Measurements from ENCODE around the gene CAPN12.

Gene CAPN12

DNA sequence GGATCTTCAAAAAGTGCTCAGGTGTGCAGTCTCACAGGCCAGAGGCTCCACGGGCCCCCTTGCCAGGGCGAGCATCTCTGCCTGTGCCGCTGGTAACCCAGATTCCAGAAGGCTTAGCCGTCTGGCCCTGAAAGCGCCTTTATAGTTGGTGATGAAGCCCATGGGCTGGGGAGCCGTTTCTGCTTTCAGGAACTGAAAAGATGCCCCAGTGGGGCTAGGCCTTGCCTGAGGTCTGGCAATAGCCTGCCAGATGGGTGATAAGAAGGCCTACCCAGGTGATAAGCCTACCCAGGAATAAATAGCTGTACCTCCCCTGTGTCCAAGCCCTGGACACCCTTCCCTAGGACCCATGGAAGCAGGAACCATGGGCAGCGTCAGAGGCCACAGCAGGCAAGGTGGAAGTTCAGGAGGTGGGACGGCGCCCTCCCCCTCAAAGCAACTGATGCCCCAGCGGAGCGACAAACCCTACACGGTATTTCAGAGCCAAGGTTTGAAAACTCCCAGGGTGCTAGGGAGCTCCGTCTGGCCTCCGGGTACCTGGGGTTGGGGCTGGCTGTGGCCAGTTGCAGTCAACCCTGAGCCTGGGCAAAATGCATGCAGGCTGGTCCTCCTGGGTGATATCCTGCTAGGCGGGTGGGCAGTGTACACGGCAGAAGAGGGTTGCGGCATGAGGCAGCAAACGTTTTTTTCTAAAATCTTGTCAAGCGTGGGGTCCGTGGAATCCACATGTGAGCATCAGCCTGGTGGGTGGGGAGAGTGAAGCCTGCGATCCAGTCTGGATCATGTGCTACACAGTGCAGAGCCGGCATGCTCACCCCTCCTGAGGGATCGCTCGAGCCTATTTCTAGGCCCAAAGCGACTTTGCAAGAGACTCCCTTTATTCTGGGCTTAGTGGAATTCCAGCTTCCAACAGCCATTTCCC lies 51.6 kb downstream of the CAPN12 start:
- peaks cover 81% of the 10 kb centered on the region for H3K79me2 ChIP-seq
- H3K4me3 ChIP-seq (ENCODE audit: low read depth, low read length), result peak overlapping the region; percentile 29
- no peaks in the 10 kb centered on the region for H3K36me3 ChIP-seq (ENCODE audit: control insufficient read depth, insufficient read depth, low read length)
- no peaks in the 10 kb centered on the region for H3K9me3 ChIP-seq (ENCODE audit: control insufficient read depth, low read length)
- peak overlapping the region; percentile 66 for H3K4me2 ChIP-seq (ENCODE audit: low read length)
- H3K27ac ChIP-seq, result peak overlapping the region; percentile 78
- H2AFZ ChIP-seq, result no peak overlapping the region
- TF ChIP-seq, protein P1, sequence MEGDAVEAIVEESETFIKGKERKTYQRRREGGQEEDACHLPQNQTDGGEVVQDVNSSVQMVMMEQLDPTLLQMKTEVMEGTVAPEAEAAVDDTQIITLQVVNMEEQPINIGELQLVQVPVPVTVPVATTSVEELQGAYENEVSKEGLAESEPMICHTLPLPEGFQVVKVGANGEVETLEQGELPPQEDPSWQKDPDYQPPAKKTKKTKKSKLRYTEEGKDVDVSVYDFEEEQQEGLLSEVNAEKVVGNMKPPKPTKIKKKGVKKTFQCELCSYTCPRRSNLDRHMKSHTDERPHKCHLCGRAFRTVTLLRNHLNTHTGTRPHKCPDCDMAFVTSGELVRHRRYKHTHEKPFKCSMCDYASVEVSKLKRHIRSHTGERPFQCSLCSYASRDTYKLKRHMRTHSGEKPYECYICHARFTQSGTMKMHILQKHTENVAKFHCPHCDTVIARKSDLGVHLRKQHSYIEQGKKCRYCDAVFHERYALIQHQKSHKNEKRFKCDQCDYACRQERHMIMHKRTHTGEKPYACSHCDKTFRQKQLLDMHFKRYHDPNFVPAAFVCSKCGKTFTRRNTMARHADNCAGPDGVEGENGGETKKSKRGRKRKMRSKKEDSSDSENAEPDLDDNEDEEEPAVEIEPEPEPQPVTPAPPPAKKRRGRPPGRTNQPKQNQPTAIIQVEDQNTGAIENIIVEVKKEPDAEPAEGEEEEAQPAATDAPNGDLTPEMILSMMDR (IDR thresholded peaks at IDR 0.05), result no peak
- no peaks in the 10 kb centered on the region for H3K27me3 ChIP-seq (ENCODE audit: control insufficient read depth, insufficient read depth, low read length)
- H3K4me1 ChIP-seq, result peaks cover 67% of the 10 kb centered on the region
- no peak overlapping the region for H3K9ac ChIP-seq

DNA sequence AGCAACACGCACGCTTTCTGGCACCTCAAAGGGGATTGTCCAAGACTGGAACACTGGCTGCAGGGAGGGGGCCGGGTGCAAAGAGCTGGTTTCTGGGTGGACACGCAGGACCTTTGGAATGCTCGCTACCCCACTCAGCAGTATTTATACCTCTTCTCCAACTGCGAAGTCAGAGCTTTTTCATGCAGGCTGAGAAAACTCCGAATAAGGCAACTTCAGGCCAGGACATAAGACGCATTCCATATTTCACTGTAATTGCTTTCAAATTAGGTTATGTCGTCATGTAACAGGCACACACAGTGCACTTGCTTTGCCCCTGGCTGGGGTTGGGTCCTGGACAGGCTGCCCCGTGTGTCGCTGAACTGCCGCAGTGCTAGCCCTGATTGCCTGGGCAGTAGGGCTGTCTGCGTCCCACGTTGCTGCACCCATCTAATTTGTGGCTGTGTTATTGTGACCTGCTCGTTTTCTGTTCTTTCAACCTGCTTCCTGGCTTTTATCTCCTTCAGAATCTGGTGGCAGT lies 52.3 kb downstream of the CAPN12 start:
- Histone ChIP-seq H3K27me3 (ENCODE audit: control insufficient read depth, insufficient read depth, low read length) (no peaks in the 10 kb centered on the region), H3K9me3 (ENCODE audit: control insufficient read depth, low read length) (no peaks in the 10 kb centered on the region), H3K9ac (no peak overlapping the region), H2AFZ (no peak overlapping the region), H3K36me3 (ENCODE audit: control insufficient read depth, insufficient read depth, low read length) (no peaks in the 10 kb centered on the region), H3K4me3 (ENCODE audit: low read depth, low read length) (peak overlapping the region; percentile 29), H3K4me2 (ENCODE audit: low read length) (peak overlapping the region; percentile 66), H3K4me1 (peaks cover 71% of the 10 kb centered on the region), H3K79me2 (peaks cover 81% of the 10 kb centered on the region), H3K27ac (peak overlapping the region; percentile 78)
- TF ChIP-seq, protein P1 (IDR thresholded peaks at IDR 0.05), result no peak

DNA sequence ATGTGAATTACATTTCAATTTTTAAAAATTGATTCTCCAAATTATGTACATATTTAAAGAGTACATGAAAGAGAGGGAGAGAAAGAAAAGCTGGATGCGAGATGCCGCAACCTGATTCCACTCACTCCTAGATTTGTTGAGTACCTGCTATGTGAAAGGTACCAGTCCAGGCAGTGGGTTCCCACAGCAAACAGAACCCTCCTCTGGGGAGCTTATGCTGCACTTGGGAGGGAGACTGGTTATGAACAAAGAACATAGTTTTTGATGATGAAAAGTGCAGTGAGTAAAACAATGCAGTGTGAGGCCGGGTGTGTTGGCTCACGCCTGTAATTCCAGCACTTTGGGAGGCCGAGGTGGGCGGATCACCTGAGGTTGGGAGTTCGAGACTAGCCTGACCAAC lies 53.4 kb downstream of the CAPN12 start:
- peaks cover 71% of the 10 kb centered on the region for H3K4me1 ChIP-seq
- no peak overlapping the region for H3K4me2 ChIP-seq (ENCODE audit: low read length)
- no peaks in the 10 kb centered on the region for H3K36me3 ChIP-seq (ENCODE audit: control insufficient read depth, insufficient read depth, low read length)
- H3K27ac ChIP-seq, result peak overlapping the region; percentile 78
- H3K9ac ChIP-seq, result no peak overlapping the region
- H3K27me3 ChIP-seq (ENCODE audit: control insufficient read depth, insufficient read depth, low read length), result no peaks in the 10 kb centered on the region
- no peak overlapping the region for H3K4me3 ChIP-seq (ENCODE audit: low read depth, low read length)
- TF ChIP-seq, protein P1 (IDR thresholded peaks at IDR 0.05), result no peak
- H2AFZ ChIP-seq, result no peak overlapping the region
- peaks cover 70% of the 10 kb centered on the region for H3K79me2 ChIP-seq
- no peaks in the 10 kb centered on the region for H3K9me3 ChIP-seq (ENCODE audit: control insufficient read depth, low read length)

DNA sequence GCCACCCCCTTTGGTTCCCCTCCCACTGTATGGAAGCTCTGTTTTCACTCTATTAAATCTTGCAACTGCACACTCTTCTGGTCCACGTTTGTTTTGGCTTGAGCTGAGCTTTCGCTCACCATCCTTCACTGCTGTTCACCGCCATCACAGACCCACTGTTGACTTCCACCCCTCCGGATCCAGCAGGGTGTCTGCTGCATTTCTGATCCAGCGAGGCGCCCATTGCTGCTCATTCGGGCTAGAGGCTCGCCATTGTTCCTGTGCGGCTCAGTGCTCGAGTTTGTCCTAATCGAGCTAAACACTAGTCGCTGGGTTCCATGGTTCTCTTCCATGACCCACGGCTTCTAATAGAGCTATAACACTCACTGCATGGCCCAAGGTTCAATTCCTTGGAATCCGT lies 54.1 kb downstream of the CAPN12 start:
- Histone ChIP-seq H3K4me1 (peaks cover 71% of the 10 kb centered on the region), H3K27ac (no peak overlapping the region)

More for the DNA sequence above, 54.1 kb downstream of the CAPN12 start:
- Histone ChIP-seq H3K9me3 (ENCODE audit: control insufficient read depth, low read length) (no peaks in the 10 kb centered on the region), H3K79me2 (peaks cover 69% of the 10 kb centered on the region), H2AFZ (no peak overlapping the region), H3K27me3 (ENCODE audit: control insufficient read depth, insufficient read depth, low read length) (no peaks in the 10 kb centered on the region), H3K9ac (no peak overlapping the region), H3K4me2 (ENCODE audit: low read length) (no peak overlapping the region), H3K4me3 (ENCODE audit: low read depth, low read length) (no peak overlapping the region), H3K36me3 (ENCODE audit: control insufficient read depth, insufficient read depth, low read length) (no peaks in the 10 kb centered on the region)
- TF ChIP-seq, protein P1 (IDR thresholded peaks at IDR 0.05), result no peak
